CD4-positive, CD25-positive, alpha-beta regulatory T cell (primary cell): Measurements from ENCODE around the gene CNTNAP2. TPM values are rescaled to one million over a fixed set of nuclear protein-coding genes. Genes with fewer than 3 reads are reported as not detected.
"Not testable (repeated sequence)": the region's sequence is repeated elsewhere in the genome, so short reads cannot be mapped to it uniquely, and the experiment has no call there.

Experiments used
- ATAC-seq, 2 donors: fragments of 150-1000 bp; cut with Tn5 transposase; one replicate each; pipeline ENCODE4 v1.10.0; 2021; ENCODE audit warnings: low read depth in 2 of 2, moderate number of reproducible peaks in 2 of 2, moderate library complexity in 1 of 2
- DNase-seq, 3 donors: peaks; one replicate each; pipeline versions ENCODE4 v3.0.0 to v3.0.0-alpha.2; 2012 to 2022; ENCODE audit warnings: mixed read lengths in 1 of 3
- H3K27ac ChIP-seq: one replicate; pipeline ENCODE4 v1.7.0; 2013; ENCODE audit warnings: mild to moderate bottlenecking, low read length; ENCODE audit not compliant: insufficient read depth, poor library complexity, severe bottlenecking
- H3K27me3 ChIP-seq: one replicate; pipeline ENCODE4 v1.7.0; 2013; ENCODE audit warnings: low read length; ENCODE audit not compliant: control insufficient read depth, insufficient read depth
- H3K36me3 ChIP-seq: one replicate; pipeline ENCODE4 v1.7.0; 2013; ENCODE audit warnings: mild to moderate bottlenecking, low read length, moderate library complexity; ENCODE audit not compliant: control insufficient read depth, insufficient read depth
- H3K4me1 ChIP-seq: 2 replicates; pipeline ENCODE4 v1.7.0; 2013; ENCODE audit warnings: mild to moderate bottlenecking, low read length; ENCODE audit not compliant: insufficient read depth, control insufficient read depth, poor library complexity, severe bottlenecking
- H3K4me3 ChIP-seq: one replicate; pipeline ENCODE4 v1.7.0; 2013; ENCODE audit warnings: low read depth, mild to moderate bottlenecking, low read length, moderate library complexity
- H3K9me3 ChIP-seq, 2 experiments: 1 replicate in 1 of 2; 2 replicates in 1 of 2; pipeline ENCODE4 v1.7.0; 2013; ENCODE audit warnings: low read length in 2 of 2, mild to moderate bottlenecking in 1 of 2, moderate library complexity in 1 of 2; ENCODE audit not compliant: control insufficient read depth in 2 of 2
- H3K27ac Mint-ChIP-seq, 3 donors: one replicate each; pipeline ENCODE4 v1.8.0; 2020 to 2022; ENCODE audit warnings: mild to moderate bottlenecking in 3 of 3, mixed read lengths in 3 of 3, moderate library complexity in 2 of 3
- H3K27me3 Mint-ChIP-seq: one replicate; pipeline ENCODE4 v1.8.0; 2022; ENCODE audit warnings: mild to moderate bottlenecking, mixed read lengths
- H3K36me3 Mint-ChIP-seq: one replicate; pipeline ENCODE4 v1.8.0; 2020; ENCODE audit warnings: mixed read lengths
- H3K4me1 Mint-ChIP-seq, 4 donors: one replicate each; pipeline ENCODE4 v1.8.0; 2020 to 2022; ENCODE audit warnings: mixed read lengths in 4 of 4, mild to moderate bottlenecking in 1 of 4
- H3K4me3 Mint-ChIP-seq, 4 donors: one replicate each; pipeline ENCODE4 v1.8.0; 2020 to 2022; ENCODE audit warnings: mild to moderate bottlenecking in 4 of 4, mixed read lengths in 4 of 4, moderate library complexity in 3 of 4
- H3K9me3 Mint-ChIP-seq, 7 donors: one replicate each; pipeline ENCODE4 v1.8.0; 2020 to 2022; ENCODE audit warnings: mixed read lengths in 7 of 7, mild to moderate bottlenecking in 3 of 7, moderate library complexity in 2 of 7
- polyA plus RNA-seq, 4 donors: library from polyadenylated mRNA; unstranded; fragments of 300-500 nt; fragmentation: Illumina TruSeq; gene quantifications; one replicate each; pipeline ENCODE4 v1.2.3, GENCODE V29; 2021
- total RNA-seq: library from RNA; stranded (reverse); gene quantifications from one replicate; pipeline ENCODE4 v1.2.3, GENCODE V29; 2022

CNTNAP2 gene
- total and polyA plus RNA-seq, 5 donors from 2014 or later, result 0.02 to 0.15 TPM; not detected in 3

GRCh38 chr7:148290538-148290937 is 2173.9 kb downstream of the CNTNAP2 start:
- no peaks in the 10 kb centered on the region for H3K36me3 Mint-ChIP-seq
- no peaks in the 10 kb centered on the region for H3K4me1 Mint-ChIP-seq
- no peak overlapping the region for H3K27ac Mint-ChIP-seq
- peaks cover 5% of the 10 kb centered on the region for H3K27me3 Mint-ChIP-seq
- Histone ChIP-seq H3K4me3 (no peak overlapping the region), H3K4me1 (no peaks in the 10 kb centered on the region), H3K36me3 (no peaks in the 10 kb centered on the region), H3K27me3 (no peaks in the 10 kb centered on the region), H3K9me3 (no peaks in the 10 kb centered on the region), H3K27ac (no peak overlapping the region)
- no peak for DNase-seq
- ATAC-seq, result no peak
- no peak overlapping the region for H3K4me3 Mint-ChIP-seq
- peaks cover 0 to under 1% (median 0%) of the 10 kb centered on the region in 7 donors for H3K9me3 Mint-ChIP-seq

- H3K27me3 Mint-ChIP-seq, result peaks cover 9% of the 10 kb centered on the region
- no peak for DNase-seq
- no peak overlapping the region for H3K27ac Mint-ChIP-seq
Measured at GRCh38 chr7:148291799-148292198, 2175.2 kb downstream of the CNTNAP2 start.

GRCh38 chr7:148296994-148297644 is 2180.5 kb downstream of the CNTNAP2 start:
- DNase-seq (no peak), ATAC-seq (no peak)
- Histone ChIP-seq H3K27me3 (no peaks in the 10 kb centered on the region), H3K27ac (no peak overlapping the region), H3K9me3 (no peaks in the 10 kb centered on the region), H3K4me1 (no peaks in the 10 kb centered on the region), H3K4me3 (no peak overlapping the region), H3K36me3 (no peaks in the 10 kb centered on the region)
- Mint-ChIP-seq H3K27ac (no peak overlapping the region), H3K4me3 (no peak overlapping the region), H3K9me3 (no peaks in the 10 kb centered on the region), H3K36me3 (no peaks in the 10 kb centered on the region), H3K4me1 (peaks cover 0 to 2% (median under 1%) of the 10 kb centered on the region in 4 donors), H3K27me3 (peaks cover 9% of the 10 kb centered on the region)

More at GRCh38 chr7:148291799-148292198, 2175.2 kb downstream of the CNTNAP2 start:
- no peak for ATAC-seq
- H3K27me3 ChIP-seq, result no peaks in the 10 kb centered on the region
- H3K4me1 Mint-ChIP-seq, result no peaks in the 10 kb centered on the region
- H3K27ac ChIP-seq, result no peak overlapping the region
- no peaks in the 10 kb centered on the region for H3K36me3 ChIP-seq
- no peaks in the 10 kb centered on the region for H3K36me3 Mint-ChIP-seq
- H3K9me3 ChIP-seq, result no peaks in the 10 kb centered on the region
- H3K4me1 ChIP-seq, result no peaks in the 10 kb centered on the region
- no peak overlapping the region for H3K4me3 ChIP-seq
- no peaks in the 10 kb centered on the region for H3K9me3 Mint-ChIP-seq
- no peak overlapping the region for H3K4me3 Mint-ChIP-seq

- H3K4me3 Mint-ChIP-seq, H3K4me1 ChIP-seq, DNase-seq, ATAC-seq, H3K36me3 ChIP-seq, H3K27me3 ChIP-seq, H3K4me3 ChIP-seq, H3K27me3 Mint-ChIP-seq, H3K36me3 Mint-ChIP-seq, H3K27ac ChIP-seq, H3K9me3 Mint-ChIP-seq, H3K27ac Mint-ChIP-seq, H3K9me3 ChIP-seq: not testable (repeated sequence)
- peaks cover 0 to 14% (median 7%) of the 10 kb centered on the region in 4 donors for H3K4me1 Mint-ChIP-seq
Measured at GRCh38 chr7:148298768-148299167, 2182.2 kb downstream of the CNTNAP2 start.

GRCh38 chr7:148299350-148300276 is 2183.0 kb downstream of the CNTNAP2 start:
- no peaks in the 10 kb centered on the region for H3K36me3 ChIP-seq
- Mint-ChIP-seq H3K9me3 (no peaks in the 10 kb centered on the region), H3K27me3 (peaks cover 4% of the 10 kb centered on the region), H3K36me3 (no peaks in the 10 kb centered on the region), H3K4me1 (peaks cover 0 to 21% (median 13%) of the 10 kb centered on the region in 4 donors), H3K27ac (no peak overlapping the region), H3K4me3 (no peak overlapping the region)
- DNase-seq (no peak), ATAC-seq (no peak)
- H3K4me3 ChIP-seq, result no peak overlapping the region
- H3K27me3 ChIP-seq, result no peaks in the 10 kb centered on the region
- peaks cover 7% of the 10 kb centered on the region for H3K4me1 ChIP-seq
- H3K9me3 ChIP-seq, result no peaks in the 10 kb centered on the region
- no peak overlapping the region for H3K27ac ChIP-seq

- not testable (repeated sequence) for H3K27ac ChIP-seq, H3K9me3 ChIP-seq, H3K27me3 Mint-ChIP-seq, H3K27me3 ChIP-seq, H3K4me3 Mint-ChIP-seq, ATAC-seq, H3K9me3 Mint-ChIP-seq, DNase-seq, H3K4me1 ChIP-seq, H3K36me3 Mint-ChIP-seq, H3K4me3 ChIP-seq, H3K36me3 ChIP-seq
- peaks cover 0 to 35% (median 23%) of the 10 kb centered on the region in 4 donors for H3K4me1 Mint-ChIP-seq
- H3K27ac Mint-ChIP-seq, result peak overlapping the region in 2 of 3 donors; percentile 42 to 56
Measured at GRCh38 chr7:148302436-148302835, 2185.8 kb downstream of the CNTNAP2 start.

GRCh38 chr7:148303295-148304082 is 2186.9 kb downstream of the CNTNAP2 start:
- peaks cover 0 to 7% (median 3%) of the 10 kb centered on the region in 7 donors for H3K9me3 Mint-ChIP-seq
- no peak for ATAC-seq
- no peak for DNase-seq
- no peaks in the 10 kb centered on the region for H3K36me3 ChIP-seq
- no peaks in the 10 kb centered on the region for H3K9me3 ChIP-seq
- no peaks in the 10 kb centered on the region for H3K27me3 Mint-ChIP-seq
- H3K27ac Mint-ChIP-seq, result peak overlapping the region in 1 of 3 donors; percentile 88
- H3K4me1 Mint-ChIP-seq, result peaks cover 0 to 35% (median 22%) of the 10 kb centered on the region in 4 donors
- H3K27me3 ChIP-seq, result no peaks in the 10 kb centered on the region
- H3K27ac ChIP-seq, result no peak overlapping the region
- H3K4me1 ChIP-seq, result peaks cover 7% of the 10 kb centered on the region
- H3K36me3 Mint-ChIP-seq, result peaks cover 5% of the 10 kb centered on the region
- peak overlapping the region; percentile 50 for H3K4me3 ChIP-seq
- peak overlapping the region in 3 of 4 donors; percentile 16 to 68 (median 53) for H3K4me3 Mint-ChIP-seq
